ENCODE measurements around the gene BUD13.

The BUD13 gene

GRCh38 chr11:116792144-116792868 lies 19.5 kb upstream of the BUD13 start:
- no peak overlapping the region for H3K4me3 ChIP-seq (replicated peaks; ENCODE audit: low read depth, low read length)
- TF ChIP-seq, protein P1, sequence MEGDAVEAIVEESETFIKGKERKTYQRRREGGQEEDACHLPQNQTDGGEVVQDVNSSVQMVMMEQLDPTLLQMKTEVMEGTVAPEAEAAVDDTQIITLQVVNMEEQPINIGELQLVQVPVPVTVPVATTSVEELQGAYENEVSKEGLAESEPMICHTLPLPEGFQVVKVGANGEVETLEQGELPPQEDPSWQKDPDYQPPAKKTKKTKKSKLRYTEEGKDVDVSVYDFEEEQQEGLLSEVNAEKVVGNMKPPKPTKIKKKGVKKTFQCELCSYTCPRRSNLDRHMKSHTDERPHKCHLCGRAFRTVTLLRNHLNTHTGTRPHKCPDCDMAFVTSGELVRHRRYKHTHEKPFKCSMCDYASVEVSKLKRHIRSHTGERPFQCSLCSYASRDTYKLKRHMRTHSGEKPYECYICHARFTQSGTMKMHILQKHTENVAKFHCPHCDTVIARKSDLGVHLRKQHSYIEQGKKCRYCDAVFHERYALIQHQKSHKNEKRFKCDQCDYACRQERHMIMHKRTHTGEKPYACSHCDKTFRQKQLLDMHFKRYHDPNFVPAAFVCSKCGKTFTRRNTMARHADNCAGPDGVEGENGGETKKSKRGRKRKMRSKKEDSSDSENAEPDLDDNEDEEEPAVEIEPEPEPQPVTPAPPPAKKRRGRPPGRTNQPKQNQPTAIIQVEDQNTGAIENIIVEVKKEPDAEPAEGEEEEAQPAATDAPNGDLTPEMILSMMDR (IDR thresholded peaks at IDR 0.05; ENCODE audit: low read length, missing control alignments): no peak
- no peak for DNase-seq (ENCODE audit: low read depth)

GRCh38 chr11:116791813-116792143 lies 19.0 kb upstream of the BUD13 start, which contains the start of gene APOA5:
Gene APOA5, minus strand, starts transcription at chr11:116791879. Its CDS starts 19 bp downstream, at chr11:116791860.
- DNase-seq (ENCODE audit: low read depth): no peak
- TF ChIP-seq, protein P1 (IDR thresholded peaks at IDR 0.05; ENCODE audit: low read length, missing control alignments): no peak
- H3K4me3 ChIP-seq (replicated peaks; ENCODE audit: low read depth, low read length): no peak within 1 kb of the TSS

DNA sequence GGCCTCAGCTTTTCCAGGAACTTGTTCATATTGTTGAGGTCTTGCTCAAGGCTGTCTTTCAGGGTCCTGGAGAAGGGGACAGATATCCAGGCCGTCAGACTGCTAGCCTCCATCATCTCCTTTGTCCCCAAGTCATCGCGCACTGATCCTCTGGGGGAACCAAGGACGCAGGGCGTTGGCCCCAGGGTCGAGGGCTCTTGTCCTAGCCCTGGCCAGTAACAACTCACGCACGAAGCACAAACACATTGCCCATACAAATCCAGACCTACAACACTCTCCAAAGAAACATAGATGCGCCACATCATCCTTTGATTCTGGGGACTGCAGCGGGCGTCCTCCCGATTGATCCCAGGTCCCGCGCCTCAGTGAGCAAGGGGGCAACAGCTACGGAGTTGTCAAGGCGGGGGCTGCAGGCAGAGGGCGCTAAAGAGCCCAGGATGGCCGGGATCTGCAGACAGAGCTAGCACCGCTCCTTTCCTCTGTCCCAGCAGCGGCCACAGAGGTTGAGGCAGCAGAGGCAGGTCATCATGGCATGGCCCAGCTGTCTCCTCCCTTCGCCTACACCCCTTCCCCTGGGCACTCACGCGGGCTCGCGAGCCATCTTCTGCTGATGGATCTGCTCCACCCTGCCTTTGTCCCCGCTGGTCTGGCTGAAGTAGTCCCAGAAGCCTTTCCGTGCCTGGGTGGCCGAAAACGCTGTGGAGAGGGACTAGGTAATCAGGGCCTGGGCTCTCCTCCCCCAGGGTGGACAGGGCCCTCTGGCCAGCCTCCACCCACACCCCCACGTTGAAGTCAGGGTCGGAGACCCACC lies 18.4 kb upstream of the BUD13 start:
- peak; percentile 74 for DNase-seq (ENCODE audit: low read depth)

GRCh38 chr11:116790167-116791001 lies 17.6 kb upstream of the BUD13 start:
- H3K4me3 ChIP-seq (replicated peaks; ENCODE audit: low read depth, low read length): no peak overlapping the region
- TF ChIP-seq, protein P1 (IDR thresholded peaks at IDR 0.05; ENCODE audit: low read length, missing control alignments): no peak

More for the DNA sequence above, 18.4 kb upstream of the BUD13 start:
- TF ChIP-seq, protein P1 (IDR thresholded peaks at IDR 0.05; ENCODE audit: low read length, missing control alignments): peak; percentile 90
- no peak overlapping the region for H3K4me3 ChIP-seq (replicated peaks; ENCODE audit: low read depth, low read length)

GRCh38 chr11:116788975-116789374 lies 16.2 kb upstream of the BUD13 start:
- TF ChIP-seq, protein P1 (IDR thresholded peaks at IDR 0.05; ENCODE audit: low read length, missing control alignments): no peak
- no peak for DNase-seq (ENCODE audit: low read depth)
- H3K4me3 ChIP-seq (replicated peaks; ENCODE audit: low read depth, low read length): no peak overlapping the region

More at GRCh38 chr11:116790167-116791001, 17.6 kb upstream of the BUD13 start:
- DNase-seq (ENCODE audit: low read depth): no peak

DNA sequence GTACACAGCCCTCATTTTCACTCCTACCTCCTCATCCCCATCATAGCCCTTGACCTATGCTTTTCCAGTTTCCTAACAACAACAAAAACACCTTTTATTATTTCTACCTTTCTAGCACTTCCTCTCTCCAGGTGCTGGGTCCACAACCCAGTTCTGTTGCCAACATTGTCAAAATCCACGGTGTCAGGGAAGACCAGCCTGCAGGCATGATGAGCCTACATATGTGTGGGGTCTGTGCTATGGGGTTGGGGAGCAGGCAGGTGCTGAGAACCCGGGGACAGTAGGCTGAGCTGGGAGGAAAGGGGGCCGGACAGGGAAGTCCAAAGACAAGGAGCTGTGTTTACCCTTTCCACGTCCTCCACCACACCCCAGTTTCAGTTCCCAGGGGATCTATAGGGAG lies 15.7 kb upstream of the BUD13 start:
- H3K4me3 ChIP-seq (replicated peaks; ENCODE audit: low read depth, low read length): peak overlapping the region; percentile 72
- TF ChIP-seq, protein P1 (IDR thresholded peaks at IDR 0.05; ENCODE audit: low read length, missing control alignments): no peak

More for the DNA sequence above, 15.7 kb upstream of the BUD13 start:
- no peak for DNase-seq (ENCODE audit: low read depth)

Measured in fibroblast of pulmonary artery (primary cell).